Endothelial cell (in vitro differentiated cells): ENCODE measurements around the gene SPP2. TPM values are rescaled to one million over a fixed set of nuclear protein-coding genes. Genes with fewer than 3 reads are reported as not detected.

Experiments used
- DNase-seq: peaks from one replicate; pipeline ENCODE4 v3.0.0; 2021; ENCODE audit warnings: low spot score
- H3K27ac Mint-ChIP-seq: one replicate; pipeline ENCODE4 v1.8.0; 2021; ENCODE audit warnings: mixed read lengths, inconsistent platforms; ENCODE audit not compliant: unreplicated experiment
- H3K27me3 Mint-ChIP-seq: one replicate; pipeline ENCODE4 v1.8.0; 2021; ENCODE audit warnings: mild to moderate bottlenecking, moderate library complexity, mixed read lengths, inconsistent platforms; ENCODE audit not compliant: unreplicated experiment
- H3K36me3 Mint-ChIP-seq: one replicate; pipeline ENCODE4 v1.8.0; 2021; ENCODE audit warnings: mild to moderate bottlenecking, low read depth, mixed read lengths, inconsistent platforms; ENCODE audit not compliant: unreplicated experiment
- H3K4me1 Mint-ChIP-seq: one replicate; pipeline ENCODE4 v1.8.0; 2021; ENCODE audit warnings: mild to moderate bottlenecking, mixed read lengths, inconsistent platforms; ENCODE audit not compliant: unreplicated experiment
- H3K4me3 Mint-ChIP-seq: one replicate; pipeline ENCODE4 v1.8.0; 2021; ENCODE audit warnings: mild to moderate bottlenecking, mixed read lengths, inconsistent platforms; ENCODE audit not compliant: unreplicated experiment
- H3K9me3 Mint-ChIP-seq: one replicate; pipeline ENCODE4 v1.8.0; 2021; ENCODE audit warnings: mixed read lengths, inconsistent platforms; ENCODE audit not compliant: unreplicated experiment
- total RNA-seq: library from RNA; stranded (reverse); fragmentation: NEBNext Ultra II Directional; extraction: Animal tissue kit (Norgen Biotek cat#: 25700); gene quantifications from one replicate; pipeline ENCODE4 v1.2.1, GENCODE V29; 2021; ENCODE audit not compliant: unreplicated experiment
- TF ChIP-seq, protein P1 (sequence below): fragments of 200-600 bp; sonication (generic); IDR thresholded peaks from one replicate; pipeline ENCODE4 v1.5.0; 2021; ENCODE audit warnings: antibody characterized with exemption; ENCODE audit not compliant: unreplicated experiment

SPP2 gene
- total RNA-seq, 1 donor from 2014 or later, result not detected

DNA sequence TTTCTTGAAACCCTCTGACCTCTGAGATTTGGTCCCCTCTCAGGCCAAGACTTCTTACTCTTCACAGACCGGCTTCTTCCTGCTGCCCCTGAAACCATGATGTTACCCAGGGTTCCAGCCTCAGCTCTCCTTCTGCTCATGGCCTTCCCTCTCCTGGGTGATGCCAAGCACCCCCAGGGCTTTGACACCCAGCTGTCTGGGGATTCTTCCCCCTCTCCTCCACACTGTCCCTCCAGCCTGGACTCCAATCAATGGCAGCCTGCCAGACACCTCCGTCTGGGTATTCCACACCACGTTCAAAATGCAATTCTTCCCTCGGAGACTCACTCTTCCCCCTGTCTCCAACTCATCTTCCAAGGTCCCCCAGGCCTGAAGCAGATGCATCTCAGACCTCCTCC lies 25.0 kb downstream of the SPP2 start:
- Mint-ChIP-seq H3K27me3 (peaks cover 5% of the 10 kb centered on the region), H3K4me1 (no peaks in the 10 kb centered on the region), H3K9me3 (no peaks in the 10 kb centered on the region), H3K27ac (no peak overlapping the region), H3K36me3 (no peaks in the 10 kb centered on the region), H3K4me3 (no peak overlapping the region)
- DNase-seq, result no peak
- TF ChIP-seq, protein P1, sequence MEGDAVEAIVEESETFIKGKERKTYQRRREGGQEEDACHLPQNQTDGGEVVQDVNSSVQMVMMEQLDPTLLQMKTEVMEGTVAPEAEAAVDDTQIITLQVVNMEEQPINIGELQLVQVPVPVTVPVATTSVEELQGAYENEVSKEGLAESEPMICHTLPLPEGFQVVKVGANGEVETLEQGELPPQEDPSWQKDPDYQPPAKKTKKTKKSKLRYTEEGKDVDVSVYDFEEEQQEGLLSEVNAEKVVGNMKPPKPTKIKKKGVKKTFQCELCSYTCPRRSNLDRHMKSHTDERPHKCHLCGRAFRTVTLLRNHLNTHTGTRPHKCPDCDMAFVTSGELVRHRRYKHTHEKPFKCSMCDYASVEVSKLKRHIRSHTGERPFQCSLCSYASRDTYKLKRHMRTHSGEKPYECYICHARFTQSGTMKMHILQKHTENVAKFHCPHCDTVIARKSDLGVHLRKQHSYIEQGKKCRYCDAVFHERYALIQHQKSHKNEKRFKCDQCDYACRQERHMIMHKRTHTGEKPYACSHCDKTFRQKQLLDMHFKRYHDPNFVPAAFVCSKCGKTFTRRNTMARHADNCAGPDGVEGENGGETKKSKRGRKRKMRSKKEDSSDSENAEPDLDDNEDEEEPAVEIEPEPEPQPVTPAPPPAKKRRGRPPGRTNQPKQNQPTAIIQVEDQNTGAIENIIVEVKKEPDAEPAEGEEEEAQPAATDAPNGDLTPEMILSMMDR, result no peak

DNA sequence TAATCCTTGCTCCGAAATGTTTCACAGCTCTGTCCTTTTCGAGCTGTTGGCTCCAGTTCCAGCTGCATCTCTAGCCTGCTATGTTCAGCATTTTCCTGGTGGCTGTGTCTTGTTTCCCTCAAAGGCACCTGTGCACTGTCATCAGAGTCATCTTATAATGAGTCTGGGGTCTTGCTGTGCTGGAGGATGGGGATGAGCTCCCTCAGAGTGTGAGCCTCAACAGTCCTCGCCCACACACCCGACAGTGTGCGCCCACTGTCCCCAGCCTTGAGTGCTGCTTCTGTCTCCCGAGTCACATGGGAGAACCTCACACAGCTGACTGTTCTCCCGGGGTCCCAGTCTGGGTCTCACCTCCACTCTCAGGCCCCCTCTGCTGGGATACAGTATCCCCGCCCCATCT lies 25.4 kb downstream of the SPP2 start:
- H3K4me1 Mint-ChIP-seq, result no peaks in the 10 kb centered on the region
- H3K9me3 Mint-ChIP-seq, result no peaks in the 10 kb centered on the region
- H3K27me3 Mint-ChIP-seq, result peaks cover 5% of the 10 kb centered on the region
- TF ChIP-seq, protein P1, result no peak
- DNase-seq, result no peak
- no peak overlapping the region for H3K27ac Mint-ChIP-seq
- H3K36me3 Mint-ChIP-seq, result no peaks in the 10 kb centered on the region
- H3K4me3 Mint-ChIP-seq, result no peak overlapping the region

DNA sequence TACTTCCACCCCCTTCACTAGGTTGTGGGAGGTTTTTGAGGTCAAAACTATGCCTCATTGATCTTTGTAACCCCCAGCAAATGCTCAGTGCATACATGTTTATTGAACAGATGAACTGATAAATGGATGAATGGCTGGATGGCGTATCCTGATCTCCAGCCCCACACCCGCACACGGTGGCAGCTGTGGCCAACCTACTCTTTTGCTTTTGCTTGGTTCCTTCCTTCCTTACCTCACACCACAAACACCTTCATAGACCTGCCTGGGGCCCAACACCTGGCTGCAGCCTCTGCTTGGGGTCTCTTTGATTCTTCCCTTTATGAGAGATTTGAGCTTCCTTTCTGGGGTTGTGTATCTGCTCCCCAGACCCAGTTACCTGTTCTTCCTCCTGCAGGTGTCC lies 25.9 kb downstream of the SPP2 start:
- H3K4me3 Mint-ChIP-seq, result no peak overlapping the region
- no peaks in the 10 kb centered on the region for H3K9me3 Mint-ChIP-seq
- H3K36me3 Mint-ChIP-seq, result no peaks in the 10 kb centered on the region
- TF ChIP-seq, protein P1, result no peak
- no peak for DNase-seq
- H3K27ac Mint-ChIP-seq, result no peak overlapping the region
- no peaks in the 10 kb centered on the region for H3K4me1 Mint-ChIP-seq
- H3K27me3 Mint-ChIP-seq, result peaks cover 5% of the 10 kb centered on the region

DNA sequence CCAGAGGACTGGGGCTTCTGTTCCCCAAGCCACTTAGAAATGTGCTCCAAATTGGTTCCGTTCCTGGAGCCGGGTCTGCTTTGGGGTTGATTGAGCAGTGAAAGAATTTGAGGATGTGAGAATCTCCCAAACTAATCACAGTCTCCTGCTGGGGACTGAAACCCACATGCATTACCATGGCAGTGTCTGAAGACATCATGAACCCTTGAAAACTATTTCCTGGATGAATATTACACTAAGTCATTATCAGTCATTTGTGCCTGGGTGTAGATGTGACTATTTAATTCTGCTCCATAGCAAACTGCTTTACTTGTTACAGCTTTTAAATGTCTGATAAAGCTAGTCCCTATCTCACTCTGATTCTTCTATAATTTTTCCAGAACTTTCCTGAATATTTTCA lies 27.6 kb downstream of the SPP2 start:
- H3K4me1 Mint-ChIP-seq, result no peaks in the 10 kb centered on the region

DNA sequence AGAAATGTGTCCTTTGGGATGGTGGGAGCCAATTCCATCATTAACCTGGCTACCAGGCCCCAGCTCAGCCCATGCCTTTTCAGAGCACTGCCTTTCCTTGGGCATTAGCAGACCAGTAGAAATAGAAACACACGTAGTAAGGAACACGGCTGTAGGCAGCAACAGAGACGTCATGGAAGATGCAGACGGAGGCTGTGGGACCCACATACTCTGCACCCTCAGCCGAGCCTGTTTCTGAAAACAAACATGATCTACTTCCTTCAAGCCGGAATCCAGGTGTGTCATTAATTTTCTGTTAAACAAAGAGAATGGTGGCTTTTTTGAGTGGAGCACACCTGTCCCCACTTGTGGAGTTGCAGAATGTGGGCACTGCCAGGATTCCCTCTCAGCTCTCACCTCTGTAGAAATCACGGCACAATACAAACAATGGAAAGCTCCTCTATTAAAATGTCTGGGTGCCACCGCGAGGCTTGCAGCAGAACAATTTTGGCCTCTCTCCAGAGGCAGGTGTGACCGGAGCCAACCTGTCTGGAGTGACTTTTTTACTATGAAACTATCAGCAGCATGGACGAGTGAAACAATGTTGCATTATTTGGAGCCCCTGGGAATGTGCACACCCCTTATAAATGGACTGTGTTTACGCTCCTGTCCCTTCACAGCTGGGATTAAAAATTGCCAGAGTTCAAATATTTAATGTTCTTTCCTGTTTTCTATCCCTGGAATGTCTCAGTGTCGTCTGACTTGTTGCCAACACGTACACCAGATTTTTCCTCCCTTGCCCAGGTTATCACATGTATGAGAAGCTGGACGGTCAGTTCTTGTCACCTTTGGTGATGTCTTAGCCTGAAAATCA lies 31.7 kb downstream of the SPP2 start:
- no peaks in the 10 kb centered on the region for H3K36me3 Mint-ChIP-seq

More for the DNA sequence above, 27.6 kb downstream of the SPP2 start:
- Mint-ChIP-seq H3K9me3 (no peaks in the 10 kb centered on the region), H3K27ac (no peak overlapping the region), H3K4me3 (no peak overlapping the region), H3K27me3 (peaks cover 5% of the 10 kb centered on the region), H3K36me3 (no peaks in the 10 kb centered on the region)
- no peak for DNase-seq
- TF ChIP-seq, protein P1, result no peak

More for the DNA sequence above, 31.7 kb downstream of the SPP2 start:
- no peak overlapping the region for H3K27ac Mint-ChIP-seq
- no peaks in the 10 kb centered on the region for H3K27me3 Mint-ChIP-seq
- no peaks in the 10 kb centered on the region for H3K9me3 Mint-ChIP-seq
- DNase-seq, result no peak
- no peaks in the 10 kb centered on the region for H3K4me1 Mint-ChIP-seq
- no peak overlapping the region for H3K4me3 Mint-ChIP-seq
- TF ChIP-seq, protein P1, result no peak
